GM18517 (cell line): ENCODE data around the gene SCN9A.
"Not testable (repeated sequence)": the region's sequence is repeated elsewhere in the genome, so short reads cannot be mapped to it uniquely, and the experiment has no call there.

ENCODE experiments used
- ATAC-seq: cut with Tn5 transposase; IDR thresholded peaks from one replicate; pipeline ENCODE4 v1.9.1; 2021; ENCODE audit warnings: mild to moderate bottlenecking, moderate library complexity; ENCODE audit not compliant: unreplicated experiment

Gene SCN9A

GRCh38 chr2:166375736-166376487 is at the start of gene SCN9A:
TSS of gene SCN9A (minus strand) at chr2:166375944. CDS start at chr2:166311756, 64,188 bp downstream.
- ATAC-seq: no peak

DNA sequence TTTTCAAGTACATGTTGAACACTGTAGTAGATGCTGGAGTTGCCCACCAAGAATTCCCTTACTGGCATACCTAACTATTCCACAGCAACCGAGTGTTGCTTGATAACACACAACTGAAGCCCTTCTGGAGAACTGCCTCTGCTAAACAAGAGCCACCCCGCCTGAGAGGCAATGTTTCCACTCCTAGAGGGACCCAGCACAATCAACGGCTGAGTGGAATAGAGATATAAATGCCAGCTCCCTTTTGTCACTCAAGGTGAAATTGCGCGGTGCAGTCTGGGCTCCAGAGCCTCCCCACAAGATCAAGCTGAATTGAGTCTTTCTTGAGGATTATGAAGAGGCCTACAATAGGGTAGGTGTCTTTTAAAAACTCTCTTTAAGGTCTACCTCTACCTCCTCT is 49.1 kb upstream of the SCN9A start:
- no peak for ATAC-seq

GRCh38 chr2:166419616-166419934 is 43.8 kb upstream of the SCN9A start:
- ATAC-seq: no peak

DNA sequence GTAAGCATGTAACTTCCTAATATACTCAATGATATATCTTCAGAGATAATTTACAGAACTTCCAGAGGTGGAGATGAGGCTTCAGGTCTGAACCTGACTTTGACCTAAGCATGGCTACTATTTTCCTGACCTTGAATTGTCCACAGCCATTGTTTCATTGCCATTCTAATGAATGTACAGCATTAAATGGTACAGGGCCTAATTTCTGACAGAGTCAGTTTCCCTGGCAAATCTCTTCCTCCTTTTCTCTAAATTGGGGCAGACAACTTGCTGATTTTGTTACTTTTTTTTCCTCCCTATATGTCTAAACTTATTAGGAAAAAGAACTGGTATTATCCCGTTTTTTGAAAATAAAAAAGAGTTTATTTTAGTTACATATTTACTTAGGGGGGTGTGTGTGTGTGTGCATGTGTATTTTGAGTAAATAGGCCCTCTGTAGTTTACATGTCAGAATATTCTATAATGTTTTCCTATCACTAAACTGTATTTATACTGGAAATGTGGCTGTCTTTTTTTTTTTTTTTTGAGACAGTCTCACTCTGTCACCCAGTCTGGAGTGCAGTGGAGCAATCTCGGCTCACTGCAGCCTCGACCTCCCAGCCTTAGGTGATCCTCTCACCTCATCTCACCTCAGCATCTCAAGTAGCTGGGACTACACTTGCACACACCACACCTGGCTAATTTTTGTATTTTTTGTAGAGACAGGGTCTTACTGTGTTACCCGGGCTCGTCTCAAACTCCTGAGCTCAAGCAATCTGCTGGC is 43.3 kb upstream of the SCN9A start:
- no peak for ATAC-seq

- no peak for ATAC-seq
Measured at GRCh38 chr2:166417669-166418068, 41.9 kb upstream of the SCN9A start.

GRCh38 chr2:166413255-166413654 is 37.5 kb upstream of the SCN9A start:
- ATAC-seq: no peak

GRCh38 chr2:166411473-166412230 is 35.9 kb upstream of the SCN9A start:
- no peak for ATAC-seq

- ATAC-seq: no peak
Measured at GRCh38 chr2:166410828-166411472, 35.2 kb upstream of the SCN9A start.

GRCh38 chr2:166407746-166408145 is 32.0 kb upstream of the SCN9A start:
- not testable (repeated sequence) for ATAC-seq

- no peak for ATAC-seq
Measured at GRCh38 chr2:166406374-166406773, 30.6 kb upstream of the SCN9A start.

DNA sequence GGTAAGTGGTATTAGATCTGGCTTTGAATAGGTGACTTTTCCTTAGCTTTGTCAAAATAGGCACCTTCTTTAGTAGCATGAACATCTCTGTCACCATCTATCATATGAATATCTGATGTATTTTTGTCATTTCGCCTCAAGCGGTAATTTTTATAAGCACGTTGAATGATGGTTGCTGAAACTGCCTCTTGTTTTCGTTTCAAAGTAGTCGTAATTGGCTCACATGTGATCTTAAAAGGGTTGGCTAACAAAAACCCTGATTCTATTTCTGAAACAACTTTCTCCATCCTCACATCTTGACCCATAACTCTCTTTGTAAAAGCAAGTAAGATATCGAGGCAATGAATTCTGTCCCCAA is 29.8 kb upstream of the SCN9A start:
- ATAC-seq: no peak

- no peak for ATAC-seq
Measured at GRCh38 chr2:166404831-166405568, 29.3 kb upstream of the SCN9A start.

- ATAC-seq: no peak
Measured at GRCh38 chr2:166394245-166394644, 18.5 kb upstream of the SCN9A start.

GRCh38 chr2:166393008-166393407 is 17.3 kb upstream of the SCN9A start:
- ATAC-seq: no peak

DNA sequence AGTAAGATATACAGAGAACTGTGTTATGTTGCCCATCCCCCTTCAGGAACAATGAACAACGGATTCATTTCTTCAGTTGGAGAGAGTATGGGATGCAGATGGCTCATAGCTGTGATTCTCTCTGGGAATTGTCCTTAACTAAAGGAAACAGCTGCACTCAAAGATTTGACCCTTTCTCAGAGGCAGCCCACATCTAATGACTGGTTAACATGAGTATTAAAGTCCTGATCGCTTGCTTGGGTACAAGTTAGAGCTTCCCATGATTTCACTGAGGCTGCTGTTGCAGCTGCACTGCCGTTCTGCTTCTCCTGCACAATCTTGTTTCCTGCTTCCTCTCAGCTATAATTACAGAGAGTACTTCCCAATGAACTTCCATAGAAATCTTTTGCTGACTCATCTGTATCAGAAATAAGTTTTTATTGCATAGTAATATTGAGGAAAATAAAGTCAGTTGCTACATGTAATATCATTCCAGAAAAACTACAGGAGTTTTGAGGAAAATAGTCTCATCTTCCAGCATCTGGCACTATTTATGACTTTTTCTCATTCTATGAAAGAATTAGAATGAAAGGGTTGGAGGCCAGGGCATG is 12.8 kb upstream of the SCN9A start:
- ATAC-seq: no peak

DNA sequence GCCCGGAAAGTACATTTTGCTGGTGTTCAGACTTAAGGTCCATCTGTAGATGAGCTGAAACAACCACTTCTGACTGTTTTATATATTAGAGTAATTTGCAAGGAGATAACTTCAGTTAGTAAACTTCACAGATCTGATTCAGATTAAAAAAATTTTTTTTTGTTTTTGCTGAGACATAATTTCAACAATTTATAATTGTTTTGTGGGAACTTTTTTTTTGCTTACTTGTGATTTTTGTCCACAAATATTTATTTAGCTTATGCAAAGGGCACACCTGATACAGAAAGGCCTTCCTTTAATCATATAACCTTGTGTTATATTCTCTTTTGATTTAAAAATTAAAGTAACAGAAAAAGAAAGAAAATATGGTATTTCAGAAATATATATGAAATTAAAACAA is 9.6 kb upstream of the SCN9A start:
- no peak for ATAC-seq

GRCh38 chr2:166384774-166385173 is 9.0 kb upstream of the SCN9A start:
- ATAC-seq: no peak

- ATAC-seq: no peak
Measured at GRCh38 chr2:166382448-166382847, 6.7 kb upstream of the SCN9A start.

DNA sequence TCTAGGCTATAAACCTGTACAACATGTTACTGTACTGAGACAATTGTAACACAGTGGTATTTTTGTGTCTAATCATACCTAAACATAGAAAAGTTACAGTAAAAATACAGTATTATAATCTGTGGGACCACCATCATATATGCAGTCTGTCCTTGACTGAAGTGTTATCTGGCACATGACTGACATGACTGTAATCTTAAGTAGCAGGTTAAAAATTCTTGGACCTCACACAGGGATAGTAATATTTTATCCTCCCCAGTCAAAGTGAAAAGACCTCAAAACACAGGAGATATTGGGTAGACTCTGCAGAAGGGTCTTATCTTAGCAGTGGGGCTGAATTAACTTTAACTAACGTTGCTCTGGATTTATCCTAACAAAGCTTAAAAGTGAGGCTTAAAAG is 4.9 kb upstream of the SCN9A start:
- ATAC-seq: no peak

DNA sequence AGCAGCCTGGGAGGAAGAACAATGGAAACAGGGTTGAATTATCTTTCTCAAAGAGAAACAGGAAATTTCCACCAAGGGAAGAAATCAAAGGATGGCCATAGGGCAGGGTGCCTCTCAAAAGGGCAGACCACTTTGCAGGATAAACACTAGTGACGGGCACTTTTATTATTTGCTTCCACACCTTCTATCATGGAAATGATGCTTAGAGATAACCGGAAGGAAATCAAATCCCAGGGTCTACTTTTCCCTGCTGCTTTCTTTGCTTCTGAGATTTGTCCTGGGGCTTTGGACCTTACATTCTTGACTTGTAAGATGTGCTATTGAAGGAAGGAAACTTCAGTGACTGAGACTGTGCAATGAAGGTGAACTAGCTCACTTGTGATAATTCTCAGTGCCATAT is 1.1 kb upstream of the SCN9A start:
- ATAC-seq: no peak
